HCT116 (cell line): ENCODE results near the gene TAC4. TPM values are rescaled to one million over a fixed set of nuclear protein-coding genes. Genes with fewer than 3 reads are reported as not detected.

Experiments used
- ATAC-seq: fragments of 200-7000 bp; cut with Tn5 transposase; 2 replicates; pipeline ENCODE4 v1.9.1; 2020; ENCODE audit warnings: mild to moderate bottlenecking, moderate library complexity
- BruUV-seq: library from RNA; stranded (reverse); fragments of 400-500 nt; replicated peaks from 2 replicates; lab custom pipeline; 2021; lab: Mats Ljungman, UMichigan
- CTCF ChIA-PET: fragments of 300-600 bp; sonication (Branson Sonifier 250); formaldehyde crosslinking; loops from one replicate; lab custom pipeline; 2021; ENCODE audit warnings: antibody characterized with exemption; lab: Charles Lee
- POLR2A ChIA-PET: fragments of 300-600, 350-600 bp; sonication (Branson Sonifier 250); formaldehyde crosslinking; loops from one replicate; lab custom pipeline; 2021; ENCODE audit warnings: antibody characterized with exemption; lab: Charles Lee
- RAD21 ChIA-PET, 2 experiments: fragments of 300-600 bp; sonication (Branson Sonifier 250); formaldehyde crosslinking; loops; one replicate each; lab custom pipeline; 2023; ENCODE audit warnings: low total read pairs in 2 of 2; ENCODE audit not compliant: uncharacterized antibody in 2 of 2, unreplicated experiment in 2 of 2, low non-redundant PET in 1 of 2; lab: Charles Lee
- DNase-seq: peaks from one replicate; pipeline ENCODE4 v3.0.0-alpha.2; 2010; ENCODE audit warnings: low read depth, low spot score
- H2AFZ ChIP-seq: fragments of 200-600 bp; shearing (Covaris generic), sonication (generic); 2 replicates; pipeline ENCODE4 v1.6.1; 2017; ENCODE audit warnings: low read depth, mixed run types, mixed read lengths, antibody characterized with exemption, low read length; ENCODE audit not compliant: poor library complexity, severe bottlenecking
- H3K27ac ChIP-seq: 2 replicates; pipeline ENCODE4 v1.5.1; 2012; ENCODE audit warnings: low read depth, low read length
- H3K27me3 ChIP-seq: fragments of 200-600 bp; sonication (generic); 2 replicates; pipeline ENCODE4 v1.6.1; 2016; ENCODE audit warnings: mixed run types, low read length, mixed read lengths; ENCODE audit not compliant: insufficient read depth
- H3K36me3 ChIP-seq, 2 experiments: fragments of 200-500 bp in 1 of 2; fragments of 200-600 bp in 1 of 2; sonication (Bioruptor generic) in 1 of 2; sonication (generic) in 1 of 2; 2 replicates each; pipeline versions ENCODE4 v1.5.1 to v1.6.1; 2014 to 2016; ENCODE audit warnings: low read length in 2 of 2, inconsistent platforms in 1 of 2, mixed read lengths in 1 of 2, mixed run types in 1 of 2; ENCODE audit not compliant: insufficient read depth in 2 of 2, control insufficient read depth in 1 of 2
- H3K4me1 ChIP-seq, 2 experiments: fragments of 200-600 bp in 1 of 2; sonication (generic) in 1 of 2; 2 replicates each; pipeline versions ENCODE4 v1.5.1 to v1.6.1; 2012 to 2017; ENCODE audit warnings: low read length in 2 of 2, inconsistent platforms in 1 of 2, mild to moderate bottlenecking in 1 of 2, mixed read lengths in 1 of 2, mixed run types in 1 of 2, moderate library complexity in 1 of 2; ENCODE audit not compliant: insufficient read depth in 2 of 2, control insufficient read depth in 1 of 2
- H3K4me2 ChIP-seq: fragments of 200-600 bp; sonication (generic); 2 replicates; pipeline ENCODE4 v1.6.1; 2017; ENCODE audit warnings: mixed run types, low read length, mixed read lengths
- H3K4me3 ChIP-seq, 2 experiments: fragments of 200-600 bp in 1 of 2; sonication (generic) in 1 of 2; replicated peaks in 1 of 2; 2 replicates each; pipeline ENCODE4 v1.5.1; 2011 to 2016; ENCODE audit warnings: low read length in 2 of 2, control low read depth in 1 of 2, low read depth in 1 of 2, mild to moderate bottlenecking in 1 of 2, mixed read lengths in 1 of 2, mixed run types in 1 of 2
- H3K79me2 ChIP-seq: fragments of 200-600 bp; sonication (generic); 2 replicates; pipeline ENCODE4 v1.6.1; 2017; ENCODE audit warnings: mild to moderate bottlenecking, mixed run types, low read length, moderate library complexity, mixed read lengths; ENCODE audit not compliant: insufficient read depth
- H3K9ac ChIP-seq: fragments of 200-600 bp; sonication (generic); 2 replicates; pipeline ENCODE4 v1.6.1; 2016; ENCODE audit warnings: low read length, mixed read lengths
- H3K9me2 ChIP-seq: fragments of 200-600 bp; sonication (generic), shearing (Covaris generic); 2 replicates; pipeline ENCODE4 v1.6.1; 2017; ENCODE audit warnings: mixed run types, mild to moderate bottlenecking, moderate library complexity; ENCODE audit not compliant: insufficient read depth
- H3K9me3 ChIP-seq, 2 experiments: fragments of 200-500 bp in 1 of 2; fragments of 200-600 bp in 1 of 2; sonication (Bioruptor generic) in 1 of 2; sonication (generic) in 1 of 2; 2 replicates each; pipeline ENCODE4 v1.6.1; 2014 to 2017; ENCODE audit warnings: low read length in 2 of 2, mixed read lengths in 2 of 2, inconsistent platforms in 1 of 2, low read depth in 1 of 2, mild to moderate bottlenecking in 1 of 2, mixed run types in 1 of 2, moderate library complexity in 1 of 2; ENCODE audit not compliant: control insufficient read depth in 1 of 2, insufficient read depth in 1 of 2
- H4K20me1 ChIP-seq: fragments of 200-600 bp; sonication (generic), shearing (Covaris generic); 2 replicates; pipeline ENCODE4 v1.6.1; 2017; ENCODE audit warnings: mixed run types, mild to moderate bottlenecking, moderate library complexity; ENCODE audit not compliant: insufficient read depth
- ATF3 ChIP-seq: IDR thresholded peaks from 2 replicates; pipeline ENCODE4 v1.6.1; 2012
- CBX3 ChIP-seq: IDR thresholded peaks from 2 replicates; pipeline ENCODE4 v1.6.1; 2012; ENCODE audit warnings: low read depth
- CEBPB ChIP-seq: IDR thresholded peaks from 2 replicates; pipeline ENCODE4 v1.6.1; 2012; ENCODE audit warnings: low read depth
- CTCF ChIP-seq, 3 experiments: fragments of 200-600 bp in 1 of 3; sonication (generic) in 1 of 3; IDR thresholded peaks in 2 of 3; conservative IDR thresholded peaks in 1 of 3; 2 replicates each; pipeline ENCODE4 v1.5.1; 2012 to 2017; ENCODE audit warnings: low read depth in 2 of 3, low read length in 2 of 3, antibody characterized with exemption in 1 of 3, borderline replicate concordance in 1 of 3, control low read depth in 1 of 3, mild to moderate bottlenecking in 1 of 3, mixed read lengths in 1 of 3, mixed run types in 1 of 3, moderate library complexity in 1 of 3; ENCODE audit not compliant: insufficient read depth in 1 of 3
- EGR1 ChIP-seq: IDR thresholded peaks from 2 replicates; pipeline ENCODE4 v1.6.1; 2012; ENCODE audit warnings: low read depth
- MAX ChIP-seq: IDR thresholded peaks from 2 replicates; pipeline ENCODE4 v1.6.1; 2012
- SP1 ChIP-seq: IDR thresholded peaks from 2 replicates; pipeline ENCODE4 v1.6.1; 2012; ENCODE audit warnings: low read depth
- TCF7L2 ChIP-seq: IDR thresholded peaks from 2 replicates; pipeline ENCODE4 v1.7.0; 2011; ENCODE audit warnings: borderline replicate concordance, inconsistent platforms; ENCODE audit not compliant: insufficient read depth, insufficient read length; ENCODE audit errors: extremely low read depth
- ZFX ChIP-seq: fragments of 450-650 bp; IDR thresholded peaks from 2 replicates; pipeline ENCODE4 v1.6.1; 2017
- ZNF274 ChIP-seq: fragments of 200-500 bp; sonication (Bioruptor generic); IDR thresholded peaks from 2 replicates; pipeline ENCODE4 v1.6.1; 2014; ENCODE audit warnings: mild to moderate bottlenecking, low read depth, low read length, inconsistent platforms
- intact Hi-C: fragments of 100-400 bp; cut with micrococcal nuclease; formaldehyde crosslinking; loops from 2 replicates; pipeline ENCODE4 v1.10.0; 2022
- total RNA-seq: library from RNA; stranded (reverse); gene quantifications from one replicate; pipeline ENCODE4 v1.2.1, GENCODE V29; 2021; ENCODE audit not compliant: unreplicated experiment

Gene TAC4
- total RNA-seq, 1 experiment from 2014 or later = not detected

GRCh38 chr17:49896222-49896621 lies 48.4 kb upstream of the TAC4 start (continued):
- TF ChIP-seq ATF3 (no peak), CBX3 (no peak), SP1 (no peak), CEBPB (no peak), TCF7L2 (no peak), EGR1 (no peak)
- TF ChIP-seq, all 23 proteins: peak for 0

GRCh38 chr17:49895812-49896211 lies 47.9 kb upstream of the TAC4 start:
- H4K20me1 ChIP-seq = no peaks in the 10 kb centered on the region
- no peaks in the 10 kb centered on the region for H3K9me2 ChIP-seq
- H3K36me3 ChIP-seq = no peaks in the 10 kb centered on the region
- H3K4me2 ChIP-seq = no peak overlapping the region
- no peaks in the 10 kb centered on the region for H3K79me2 ChIP-seq
- H3K27ac ChIP-seq = no peak overlapping the region
- CTCF ChIA-PET = interaction anchor here (1.0 to 1.3 kb wide), 2 partner anchors 100 to 102 kb away, joined by 3 read pairs; no protein-coding TSS in a partner anchor
- no peak for TF ChIP-seq CTCF (IDR thresholded peaks at IDR 0.05 in 2 of 3, conservative IDR thresholded peaks at IDR 0.05 in 1 of 3; ENCODE audit: borderline replicate concordance in 1 of 3, insufficient read depth in 1 of 3, low read depth in 2 of 3, low read length in 2 of 3)
- no peak for TF ChIP-seq ZFX
- TF ChIP-seq TCF7L2 = no peak
- no peak for TF ChIP-seq CEBPB
- no peak for TF ChIP-seq ZNF274
- TF ChIP-seq MAX = no peak
- H3K9me3 ChIP-seq = no peaks in the 10 kb centered on the region
- intact Hi-C loops = no loop called here
- ATAC-seq = no peak
- H3K9ac ChIP-seq = no peak overlapping the region
- BruUV-seq = no TSS peak
- no peaks in the 10 kb centered on the region for H3K27me3 ChIP-seq
- DNase-seq = no peak
- POLR2A ChIA-PET = no interaction called here
- RAD21 ChIA-PET = interaction anchor here in 1 of 2 experiments (1.7 kb wide), 1 partner anchor 101 kb away, joined by 6 read pairs; no protein-coding TSS in a partner anchor
- no peak overlapping the region for H3K4me3 ChIP-seq
- peaks cover 3 to 15% of the 10 kb centered on the region in 2 experiments; a peak in 3 of 4 replicates for H3K4me1 ChIP-seq
- H2AFZ ChIP-seq = no peak overlapping the region
